ENCODE data around the gene SH2D3C. TPM values are rescaled to one million over a fixed set of nuclear protein-coding genes. Genes with fewer than 3 reads are reported as not detected.

SH2D3C gene
- total and polyA plus RNA-seq, 2 of the 8 experiments (the other 6 are each of a cell fraction or from before 2014, with no cell fraction given) = 6.4 to 8.1 TPM

GRCh38 chr9:127772603-127773002 is 5.9 kb downstream of the SH2D3C start (continued):
- TF ChIP-seq SRF (IDR thresholded peaks at IDR 0.05; ENCODE audit: low read depth, low read length) = no peak
- TF ChIP-seq GTF2F1 (IDR thresholded peaks at IDR 0.05; ENCODE audit: borderline replicate concordance, low read depth, low read length) = no peak
- TF ChIP-seq RBBP5 (IDR thresholded peaks at IDR 0.05; ENCODE audit: borderline replicate concordance, low read depth, low read length) = no peak
- TF ChIP-seq RNF2 (IDR thresholded peaks at IDR 0.05; ENCODE audit: borderline replicate concordance, low read depth, low read length, missing control alignments, poor library complexity, severe bottlenecking) = no peak
